Measurements from ENCODE around the gene LRRC75B. TPM values are rescaled to one million over a fixed set of nuclear protein-coding genes. Genes with fewer than 3 reads are reported as not detected.

LRRC75B gene
- total and polyA plus RNA-seq, 9 of the 15 experiments (the other 6 are each of a cell fraction or from before 2014, with no cell fraction given), result 0.10 to 2.8 (median 1.0) TPM; not detected in 1

DNA sequence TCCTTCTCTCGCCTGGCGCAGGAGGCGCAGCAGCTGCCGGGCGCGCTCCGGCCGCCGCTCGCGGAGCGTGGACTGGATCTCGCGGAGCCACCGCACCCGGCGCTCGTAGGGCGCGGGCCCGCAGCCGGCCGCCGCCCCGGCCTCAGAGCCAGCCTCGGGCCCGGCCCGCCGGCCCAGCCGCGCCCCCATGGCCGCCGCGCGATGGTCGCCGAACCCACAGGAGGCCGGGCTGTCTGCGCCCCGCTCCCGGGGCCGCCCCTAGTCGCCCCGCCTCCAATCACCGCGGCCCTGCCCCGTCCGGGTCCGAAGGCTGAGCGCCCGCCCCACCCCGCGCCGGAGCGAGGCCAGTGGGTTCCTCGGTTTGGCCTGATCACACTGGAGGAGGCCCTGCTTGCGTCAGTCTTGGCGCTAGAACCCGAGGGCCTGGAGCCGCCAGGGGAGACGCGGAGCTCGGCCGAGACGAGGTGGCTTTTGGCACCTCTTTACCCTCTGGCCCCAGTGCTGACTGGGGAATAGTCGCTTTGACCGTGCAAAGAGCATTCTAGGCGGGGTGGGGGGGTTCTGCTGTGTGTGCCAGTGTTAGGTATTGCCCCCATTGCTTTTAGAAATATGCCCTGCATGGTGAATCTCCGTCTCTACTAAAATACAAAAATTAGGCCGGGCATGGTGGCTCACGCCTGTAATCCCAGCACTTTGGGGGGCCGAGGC, at the start of gene LRRC75B (continued):
- TF ChIP-seq NRF1 (conservative IDR thresholded peaks at IDR 0.05 in 1 of 2, IDR thresholded peaks at IDR 0.05 in 1 of 2) (peak in 1 of 2 experiments; percentile 48; a peak in 2 of 4 replicates), TAF9B (IDR thresholded peaks at IDR 0.05; ENCODE audit: partially characterized antibody) (no peak), MTF1 (CRISPR knock-in tag; IDR thresholded peaks at IDR 0.05; ENCODE audit: borderline replicate concordance) (no peak), ZNF212 (CRISPR knock-in tag; IDR thresholded peaks at IDR 0.05) (no peak), ZNF398 (CRISPR knock-in tag; IDR thresholded peaks at IDR 0.05) (no peak), YY1 (IDR thresholded peaks at IDR 0.05; ENCODE audit: borderline replicate concordance in 1 of 3, control insufficient read depth in 1 of 3, extremely low read depth in 1 of 3, insufficient read depth in 3 of 3, insufficient read length in 1 of 3, insufficient replicate concordance in 2 of 3, low read depth in 1 of 3, low read length in 2 of 3) (peak in 2 of 3 experiments; percentile 14 to 22), CREM (IDR thresholded peaks at IDR 0.05; ENCODE audit: low read depth) (0 out of 2 replicates have a peak, but pooled peaks have one; percentile 39), RBFOX2 (IDR thresholded peaks at IDR 0.05; ENCODE audit: low read depth, low read length) (peak; percentile 78), ZNF507 (tag; conservative IDR thresholded peaks at IDR 0.05) (no peak), HMG20B (CRISPR knock-in tag; IDR thresholded peaks at IDR 0.05) (no peak), ZSCAN32 (CRISPR knock-in tag; IDR thresholded peaks at IDR 0.05) (no peak), CEBPG (CRISPR knock-in tag; IDR thresholded peaks at IDR 0.05) (peak; percentile 50; the same call in 1 of the 2 replicates), CEBPG (tag; conservative IDR thresholded peaks at IDR 0.05 in 1 of 2, IDR thresholded peaks at IDR 0.05 in 1 of 2) (no peak), ZFX (CRISPR knock-in tag; IDR thresholded peaks at IDR 0.05) (peak; percentile 67), IFI16 (CRISPR knock-in tag; IDR thresholded peaks at IDR 0.05) (no peak), NFRKB (IDR thresholded peaks at IDR 0.05; ENCODE audit: low read depth) (no peak), CCNT2 (IDR thresholded peaks at IDR 0.05; ENCODE audit: borderline replicate concordance, extremely low read depth, insufficient read length, low read depth, low read length) (peak; percentile 18), NFIC (IDR thresholded peaks at IDR 0.05) (no peak), POLR2G (IDR thresholded peaks at IDR 0.05; ENCODE audit: low read depth, low read length) (peak; percentile 84), ZNF384 (IDR thresholded peaks at IDR 0.05; ENCODE audit: low read depth, low read length) (no peak)
- TF ChIP-seq, protein P1, sequence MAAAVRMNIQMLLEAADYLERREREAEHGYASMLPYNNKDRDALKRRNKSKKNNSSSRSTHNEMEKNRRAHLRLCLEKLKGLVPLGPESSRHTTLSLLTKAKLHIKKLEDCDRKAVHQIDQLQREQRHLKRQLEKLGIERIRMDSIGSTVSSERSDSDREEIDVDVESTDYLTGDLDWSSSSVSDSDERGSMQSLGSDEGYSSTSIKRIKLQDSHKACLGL (CRISPR knock-in tag; IDR thresholded peaks at IDR 0.05; ENCODE audit: borderline replicate concordance, poor library complexity, severe bottlenecking), result no peak
- TF ChIP-seq, protein P2, sequence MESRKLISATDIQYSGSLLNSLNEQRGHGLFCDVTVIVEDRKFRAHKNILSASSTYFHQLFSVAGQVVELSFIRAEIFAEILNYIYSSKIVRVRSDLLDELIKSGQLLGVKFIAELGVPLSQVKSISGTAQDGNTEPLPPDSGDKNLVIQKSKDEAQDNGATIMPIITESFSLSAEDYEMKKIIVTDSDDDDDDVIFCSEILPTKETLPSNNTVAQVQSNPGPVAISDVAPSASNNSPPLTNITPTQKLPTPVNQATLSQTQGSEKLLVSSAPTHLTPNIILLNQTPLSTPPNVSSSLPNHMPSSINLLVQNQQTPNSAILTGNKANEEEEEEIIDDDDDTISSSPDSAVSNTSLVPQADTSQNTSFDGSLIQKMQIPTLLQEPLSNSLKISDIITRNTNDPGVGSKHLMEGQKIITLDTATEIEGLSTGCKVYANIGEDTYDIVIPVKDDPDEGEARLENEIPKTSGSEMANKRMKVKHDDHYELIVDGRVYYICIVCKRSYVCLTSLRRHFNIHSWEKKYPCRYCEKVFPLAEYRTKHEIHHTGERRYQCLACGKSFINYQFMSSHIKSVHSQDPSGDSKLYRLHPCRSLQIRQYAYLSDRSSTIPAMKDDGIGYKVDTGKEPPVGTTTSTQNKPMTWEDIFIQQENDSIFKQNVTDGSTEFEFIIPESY (CRISPR knock-in tag; IDR thresholded peaks at IDR 0.05), result peak; percentile 25; the same call in 1 of the 2 replicates
